ENCODE data around the gene ST8SIA6.

DNA sequence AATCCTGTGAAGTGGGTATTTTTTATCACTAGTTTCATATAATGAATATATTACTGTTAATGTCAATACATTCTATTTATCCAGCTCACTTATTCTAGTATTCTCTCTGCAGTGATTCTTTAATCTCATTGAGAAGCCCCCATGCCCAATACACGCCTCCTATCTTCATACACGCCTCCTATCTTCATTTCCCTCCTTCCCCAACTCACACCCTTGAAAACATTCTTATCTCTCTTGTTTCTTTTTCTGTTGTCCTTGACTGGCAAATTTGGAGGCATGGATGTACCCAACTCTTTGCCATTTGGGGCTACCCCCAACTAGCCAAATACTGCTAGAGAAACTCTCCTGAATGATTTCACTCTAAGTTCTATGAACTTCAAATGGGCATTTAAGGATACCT, 40.5 kb downstream of the ST8SIA6 start:
- no peak for TF ChIP-seq POLR2A (IDR thresholded peaks at IDR 0.05; ENCODE audit: control extremely low read depth in 1 of 2, low read depth in 2 of 2, low read length in 2 of 2)
- TF ChIP-seq, protein P1, sequence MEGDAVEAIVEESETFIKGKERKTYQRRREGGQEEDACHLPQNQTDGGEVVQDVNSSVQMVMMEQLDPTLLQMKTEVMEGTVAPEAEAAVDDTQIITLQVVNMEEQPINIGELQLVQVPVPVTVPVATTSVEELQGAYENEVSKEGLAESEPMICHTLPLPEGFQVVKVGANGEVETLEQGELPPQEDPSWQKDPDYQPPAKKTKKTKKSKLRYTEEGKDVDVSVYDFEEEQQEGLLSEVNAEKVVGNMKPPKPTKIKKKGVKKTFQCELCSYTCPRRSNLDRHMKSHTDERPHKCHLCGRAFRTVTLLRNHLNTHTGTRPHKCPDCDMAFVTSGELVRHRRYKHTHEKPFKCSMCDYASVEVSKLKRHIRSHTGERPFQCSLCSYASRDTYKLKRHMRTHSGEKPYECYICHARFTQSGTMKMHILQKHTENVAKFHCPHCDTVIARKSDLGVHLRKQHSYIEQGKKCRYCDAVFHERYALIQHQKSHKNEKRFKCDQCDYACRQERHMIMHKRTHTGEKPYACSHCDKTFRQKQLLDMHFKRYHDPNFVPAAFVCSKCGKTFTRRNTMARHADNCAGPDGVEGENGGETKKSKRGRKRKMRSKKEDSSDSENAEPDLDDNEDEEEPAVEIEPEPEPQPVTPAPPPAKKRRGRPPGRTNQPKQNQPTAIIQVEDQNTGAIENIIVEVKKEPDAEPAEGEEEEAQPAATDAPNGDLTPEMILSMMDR (IDR thresholded peaks at IDR 0.05; ENCODE audit: control extremely low read depth in 1 of 3, insufficient read depth in 1 of 3, low read depth in 1 of 3, low read length in 3 of 3): no peak

Measured in H1 (cell line).